Lower leg skin (tissue), 4 donors: Measurements from ENCODE around the gene MYL7. TPM values are rescaled to one million over a fixed set of nuclear protein-coding genes. Genes with fewer than 3 reads are reported as not detected.

Experiments
- DNase-seq, 2 donors: peaks; one replicate each; pipeline ENCODE4 v3.0.0-alpha.2; 2019; ENCODE audit warnings: low spot score in 2 of 2
- H3K4me3 ChIP-seq: fragments of 200-600 bp; sonication (generic); 2 replicates; pipeline ENCODE4 v1.5.1; 2017; ENCODE audit warnings: mild to moderate bottlenecking, low read depth; ENCODE audit not compliant: poor library complexity, severe bottlenecking
- CTCF ChIP-seq, 3 donors: fragments of 450-650 bp; IDR thresholded peaks; one replicate each; pipeline ENCODE4 v1.5.1; 2016; ENCODE audit warnings: antibody characterized with exemption in 3 of 3, mild to moderate bottlenecking in 3 of 3, moderate library complexity in 2 of 3
- POLR2A ChIP-seq, 2 donors: fragments of 450-650 bp; IDR thresholded peaks; one replicate each; pipeline ENCODE4 v1.6.1; 2016 to 2017; ENCODE audit warnings: antibody characterized with exemption in 2 of 2, mild to moderate bottlenecking in 1 of 2, moderate library complexity in 1 of 2
- WGBS, 2 donors: methylation state at CpG; one replicate each; pipeline ENCODE4 v1.1.5; 2018; 5-methylcytosine and 5-hydroxymethylcytosine counted together
- intact Hi-C: fragments of 100-400 bp; cut with DNase I; formaldehyde crosslinking; loops from one replicate; pipeline ENCODE4 v1.15.0; 2023; ENCODE audit warnings: low total_unique reads
- total RNA-seq, 4 donors: library from RNA; depleted of rRNA; stranded (reverse); fragments of >200 nt; gene quantifications; one replicate each; pipeline ENCODE4 v1.1.0, GENCODE V29; 2016

MYL7 gene
- total RNA-seq, 4 donors from 2014 or later = not detected

GRCh38 chr7:44149571-44150465 lies 8.7 kb upstream of the MYL7 start:
- H3K4me3 ChIP-seq = no peak overlapping the region
- peak in 1 of 2 donors; percentile 75 for DNase-seq
- TF ChIP-seq POLR2A (IDR thresholded peaks at IDR 0.05) (no peak), CTCF (IDR thresholded peaks at IDR 0.05) (no peak)
- intact Hi-C loops = no loop called here
- 80 to 85% methylated on average over 18 of the region's 18 CpGs for WGBS, 2 donors

- H3K4me3 ChIP-seq = no peak overlapping the region
- DNase-seq = peak in 1 of 2 donors; percentile 26
- WGBS, 2 donors = 84 to 91% methylated on average over 9 of the region's 9 CpGs
- no peak for TF ChIP-seq CTCF (IDR thresholded peaks at IDR 0.05)
- TF ChIP-seq POLR2A (IDR thresholded peaks at IDR 0.05) = no peak
- intact Hi-C loops = no loop called here
Observed at GRCh38 chr7:44148961-44149536, 7.9 kb upstream of the MYL7 start.

GRCh38 chr7:44148166-44148565 lies 7.0 kb upstream of the MYL7 start:
- no peak overlapping the region for H3K4me3 ChIP-seq
- intact Hi-C loops = no loop called here
- peak in 1 of 2 donors; percentile 20 for DNase-seq
- TF ChIP-seq CTCF (IDR thresholded peaks at IDR 0.05) = no peak
- TF ChIP-seq POLR2A (IDR thresholded peaks at IDR 0.05) = no peak
- 62 to 78% methylated on average over 2 of the region's 2 CpGs for WGBS, 2 donors

- intact Hi-C loops = no loop called here
- TF ChIP-seq CTCF (IDR thresholded peaks at IDR 0.05) (no peak), POLR2A (IDR thresholded peaks at IDR 0.05) (no peak)
- DNase-seq = peak in 1 of 2 donors; percentile 76
- no peak overlapping the region for H3K4me3 ChIP-seq
- WGBS, 2 donors = 87 to 88% methylated on average over 32 to 33 of the region's 33 CpGs
Observed at GRCh38 chr7:44147026-44147991, 6.2 kb upstream of the MYL7 start.
